Effector CD4-positive, alpha-beta T cell (primary cell): ENCODE data around the gene ZBTB22.

Experiments
- DNase-seq: peaks from one replicate; pipeline ENCODE4 v3.0.0-alpha.2; 2020

ZBTB22 gene

DNA sequence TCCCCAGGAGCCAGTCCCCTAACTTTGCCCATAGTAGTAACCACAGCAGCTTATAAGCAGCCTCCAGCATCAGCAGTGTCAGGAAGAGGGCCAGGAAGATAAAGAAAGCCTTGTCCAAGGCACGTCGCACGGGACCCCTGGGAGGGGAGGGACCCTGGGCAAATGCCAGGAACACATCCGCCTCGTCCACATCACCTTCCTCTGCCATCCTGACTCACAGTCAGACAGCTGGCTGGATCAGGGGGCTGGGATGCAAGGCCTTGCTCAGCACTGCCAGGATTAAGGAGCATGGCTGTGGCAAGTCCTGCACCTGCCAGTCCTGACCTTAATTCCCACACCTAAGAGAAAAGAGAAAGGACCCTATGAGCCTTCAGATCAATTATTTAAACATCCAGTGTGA is 11.5 kb upstream of the ZBTB22 start:
- DNase-seq = no peak

DNA sequence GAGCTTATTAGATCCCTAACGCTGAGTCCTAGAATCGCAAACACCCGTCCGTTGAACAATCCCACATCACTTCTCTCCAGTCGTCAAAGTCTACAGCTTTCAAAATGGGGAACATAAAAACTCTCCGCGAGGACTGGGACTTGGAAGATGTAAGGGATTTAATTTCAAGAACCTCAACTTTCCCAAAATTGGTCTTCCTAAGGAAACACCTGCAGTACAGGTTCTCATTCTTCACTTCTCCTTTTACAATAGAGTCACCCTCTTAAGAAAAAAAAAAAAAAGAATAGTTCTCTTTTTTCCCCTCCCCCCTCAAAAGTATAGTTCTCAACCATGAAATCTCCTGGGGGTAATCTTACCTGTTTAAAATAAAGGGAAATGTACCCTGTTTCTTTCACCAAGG is 6.6 kb upstream of the ZBTB22 start:
- DNase-seq = no peak

DNA sequence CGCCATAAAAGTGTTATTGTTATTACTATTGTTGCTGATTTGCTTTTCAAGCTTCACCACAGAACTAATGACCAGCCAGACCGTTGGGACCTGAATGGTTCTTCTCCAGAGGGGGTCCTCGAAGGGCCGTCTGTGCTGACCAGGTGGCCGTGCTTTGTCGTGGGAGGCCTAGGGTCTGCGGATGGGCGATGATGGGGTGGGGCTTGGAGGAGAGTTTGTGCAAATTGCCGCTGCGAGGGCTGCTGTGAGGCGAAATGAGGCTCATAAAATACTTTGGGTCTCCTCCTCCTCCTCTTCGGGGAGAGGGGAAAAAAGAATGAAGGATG is 6.0 kb upstream of the ZBTB22 start:
- DNase-seq = no peak

DNA sequence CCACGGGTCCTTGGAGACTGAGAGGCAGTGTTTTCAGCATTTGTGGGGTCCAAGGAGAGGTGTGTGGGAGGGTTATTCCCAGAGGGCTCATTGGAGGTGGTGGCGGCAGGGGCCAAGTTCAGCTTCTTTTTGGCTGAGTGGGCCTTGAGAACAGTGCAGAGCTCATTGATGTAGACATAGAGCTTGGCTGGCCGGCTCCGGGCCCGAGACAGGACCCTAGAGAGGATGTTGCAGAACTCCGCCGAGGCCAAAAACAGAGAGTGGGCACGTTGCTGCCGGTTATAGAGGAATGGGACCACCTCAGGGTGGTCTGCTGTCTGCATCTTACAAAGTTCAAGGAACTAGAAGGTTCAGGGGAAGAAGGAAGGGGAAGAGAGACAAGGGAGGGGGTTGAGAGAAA is 3.7 kb upstream of the ZBTB22 start:
- no peak for DNase-seq

DNA sequence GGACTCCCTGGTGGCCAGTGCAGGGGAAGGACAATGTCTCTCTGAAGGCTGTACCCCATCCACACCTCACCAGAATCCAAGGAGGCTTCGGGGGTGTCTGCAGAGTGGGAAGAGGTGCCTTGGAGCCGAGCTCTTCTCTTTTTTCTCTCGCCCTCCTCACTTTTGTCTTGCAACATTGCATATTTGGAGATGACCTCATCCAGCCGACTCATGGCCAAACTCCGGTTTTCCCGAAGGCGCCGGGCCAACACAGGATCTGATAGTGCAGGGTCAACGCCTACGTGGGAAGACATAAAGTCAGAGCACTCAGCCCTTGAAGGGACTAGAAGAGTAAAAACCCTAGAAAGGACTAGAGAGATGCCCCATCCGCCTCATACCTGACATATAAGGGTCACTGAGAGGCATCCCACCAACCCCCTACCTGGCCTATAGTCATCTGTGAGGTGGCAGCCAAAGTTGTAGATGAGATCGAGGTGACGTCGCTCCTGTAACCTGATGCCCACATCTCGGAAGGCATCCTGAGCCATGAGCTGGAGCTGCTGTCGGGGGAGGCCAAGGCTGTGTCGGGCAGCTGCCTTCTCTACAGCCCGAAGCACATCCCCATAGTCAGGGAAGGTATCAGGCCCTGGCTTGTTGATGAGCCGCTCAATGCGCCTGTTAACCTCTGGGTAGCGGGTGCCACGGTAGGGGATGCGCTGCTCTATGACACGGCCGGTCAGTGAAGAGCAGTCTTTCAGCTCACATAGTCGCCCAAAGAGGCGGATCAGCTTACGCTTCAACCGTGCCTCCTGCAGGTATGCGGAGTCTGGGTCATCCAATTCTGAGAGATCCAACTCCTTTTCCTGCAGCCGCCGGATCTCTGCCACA is 3.0 kb upstream of the ZBTB22 start:
- no peak for DNase-seq

DNA sequence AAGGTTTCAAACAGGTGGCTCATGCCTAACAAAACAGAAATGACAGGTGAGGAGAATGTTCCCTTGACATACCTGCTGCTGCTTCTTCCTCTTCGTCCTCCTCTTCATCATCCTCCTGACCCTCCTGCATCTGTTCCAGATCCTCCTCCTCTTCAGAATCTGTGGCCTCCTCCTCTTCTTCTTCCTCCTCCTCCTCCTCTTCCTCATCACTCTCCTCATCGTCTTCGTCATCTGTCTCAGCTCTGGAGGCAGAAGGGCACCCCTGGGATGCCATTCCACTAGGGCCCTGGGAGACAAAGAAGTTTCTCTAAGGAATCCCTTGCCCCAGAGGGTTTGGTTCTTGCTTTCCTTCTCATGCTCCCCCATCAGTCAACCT is 2.4 kb upstream of the ZBTB22 start:
- no peak for DNase-seq

DNA sequence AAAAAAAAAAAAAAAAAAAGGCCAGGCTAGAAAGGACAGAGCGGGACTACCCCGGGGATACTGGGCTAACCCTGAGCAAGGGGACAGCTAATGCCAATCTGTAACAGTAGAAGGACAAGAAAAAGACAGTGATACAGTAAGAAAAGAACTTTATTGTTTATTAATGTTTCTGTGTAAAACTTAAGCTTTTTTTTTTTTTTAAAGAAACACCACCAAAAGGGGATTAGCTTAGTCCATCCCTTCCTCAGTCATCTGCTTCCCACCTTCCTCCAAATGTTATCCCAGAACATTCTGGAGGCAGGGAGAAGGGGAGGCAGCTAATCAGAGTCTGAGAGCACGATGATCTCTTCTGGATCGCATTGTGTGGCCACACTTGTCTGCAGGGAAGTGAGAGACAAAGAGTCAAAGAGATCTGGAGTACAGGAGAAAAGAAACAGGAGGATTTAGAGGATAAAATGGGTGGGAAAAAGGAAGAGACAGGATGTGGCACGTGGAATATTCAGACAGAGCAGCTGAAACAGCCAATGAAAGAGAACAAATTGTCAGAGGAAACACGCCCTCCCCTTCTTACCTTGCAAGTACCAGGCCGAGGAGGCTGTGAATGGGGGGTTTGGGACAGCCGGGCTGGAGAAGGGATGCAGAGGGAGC is 1.0 kb upstream of the ZBTB22 start:
- no peak for DNase-seq

DNA sequence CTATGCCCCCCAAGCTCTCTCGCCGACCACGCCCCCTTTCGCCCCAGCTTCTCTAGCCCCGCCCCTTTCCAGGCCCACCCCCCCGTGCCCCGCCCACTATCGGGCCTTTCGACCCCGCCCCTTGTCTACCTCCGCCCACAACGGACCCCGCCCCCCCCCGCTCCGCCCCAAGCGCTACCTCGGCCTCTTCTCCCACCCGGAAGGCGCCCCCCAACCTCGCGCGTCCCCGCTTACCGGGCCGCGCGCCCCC is 200 bp downstream of the ZBTB22 start:
- DNase-seq = no peak

DNA sequence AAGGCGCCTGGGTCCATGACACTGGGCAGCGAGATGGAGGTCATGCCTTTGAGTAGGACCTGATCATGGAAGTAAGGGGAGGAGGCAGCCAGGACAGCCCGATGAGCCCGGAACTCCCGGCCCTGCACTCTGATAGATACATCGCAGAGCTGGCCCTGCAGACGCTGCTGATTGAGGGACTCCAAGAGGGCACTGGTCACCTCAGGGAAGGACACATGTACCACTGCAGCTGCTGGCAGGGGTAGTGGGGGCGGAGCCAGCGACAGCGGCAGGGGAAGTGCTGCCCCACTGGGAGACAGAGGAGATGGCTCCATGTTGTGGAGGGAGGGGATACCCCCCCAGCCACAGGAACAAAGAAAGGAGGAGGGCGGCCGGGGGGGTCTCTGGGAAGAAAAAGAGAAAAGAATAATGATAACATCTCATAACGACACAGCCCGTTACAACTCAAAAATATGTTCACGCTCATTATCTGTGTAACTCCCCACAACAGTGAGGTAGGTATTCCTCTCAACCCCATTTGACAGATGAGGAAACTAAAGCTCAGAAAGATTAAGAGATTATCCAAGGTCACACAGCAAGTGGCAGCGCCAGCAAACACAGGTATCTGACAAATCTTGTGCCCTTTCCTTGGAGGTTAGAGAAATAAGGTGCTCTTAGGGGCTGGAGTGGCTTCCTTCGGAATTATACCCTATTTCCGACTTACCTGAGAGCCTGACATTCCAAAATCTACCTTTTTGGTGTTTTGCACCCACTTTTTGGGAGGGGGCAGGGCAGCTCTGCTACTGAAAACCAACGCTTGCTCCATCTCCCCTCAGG is 733 bp downstream of the ZBTB22 start:
- DNase-seq = no peak

DNA sequence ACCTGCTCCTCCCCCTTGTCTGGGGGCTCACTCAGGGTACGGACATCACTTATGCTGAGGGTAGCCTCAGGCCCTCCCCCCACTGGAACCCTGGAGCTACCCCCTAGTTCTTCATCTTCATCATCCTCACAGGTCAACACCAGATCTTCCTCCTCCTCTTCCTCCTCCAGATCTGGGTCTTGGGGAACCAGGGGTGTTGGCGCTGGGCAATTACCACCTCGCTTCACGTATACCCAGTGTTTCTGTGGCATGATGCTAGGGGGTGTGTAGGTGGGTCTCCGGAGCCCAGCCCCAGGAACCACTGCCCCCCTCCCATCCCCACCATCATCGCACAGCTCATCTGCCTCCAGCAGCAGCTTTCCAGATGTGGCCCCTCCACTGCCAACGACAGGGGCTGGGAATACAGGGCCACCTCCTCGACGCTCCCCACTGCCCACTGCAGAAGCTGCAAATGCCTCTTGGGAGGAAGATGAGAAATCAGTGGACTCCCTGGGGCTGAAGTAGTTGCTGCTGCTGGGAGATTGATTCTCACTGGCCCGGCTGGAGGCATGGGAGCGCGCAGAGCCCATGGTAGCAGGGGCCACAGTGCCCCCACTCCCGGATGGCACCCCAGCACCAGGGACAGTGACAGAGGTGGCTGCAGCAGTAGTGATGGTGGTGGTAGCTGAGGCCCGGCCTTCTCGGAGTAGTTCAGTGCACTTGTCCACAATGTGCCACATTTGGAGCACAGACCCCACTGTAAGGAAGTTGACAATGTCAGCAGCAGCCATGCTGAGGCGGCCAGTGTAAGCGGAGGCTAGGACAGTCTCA is 1.5 kb downstream of the ZBTB22 start:
- DNase-seq = no peak

DNA sequence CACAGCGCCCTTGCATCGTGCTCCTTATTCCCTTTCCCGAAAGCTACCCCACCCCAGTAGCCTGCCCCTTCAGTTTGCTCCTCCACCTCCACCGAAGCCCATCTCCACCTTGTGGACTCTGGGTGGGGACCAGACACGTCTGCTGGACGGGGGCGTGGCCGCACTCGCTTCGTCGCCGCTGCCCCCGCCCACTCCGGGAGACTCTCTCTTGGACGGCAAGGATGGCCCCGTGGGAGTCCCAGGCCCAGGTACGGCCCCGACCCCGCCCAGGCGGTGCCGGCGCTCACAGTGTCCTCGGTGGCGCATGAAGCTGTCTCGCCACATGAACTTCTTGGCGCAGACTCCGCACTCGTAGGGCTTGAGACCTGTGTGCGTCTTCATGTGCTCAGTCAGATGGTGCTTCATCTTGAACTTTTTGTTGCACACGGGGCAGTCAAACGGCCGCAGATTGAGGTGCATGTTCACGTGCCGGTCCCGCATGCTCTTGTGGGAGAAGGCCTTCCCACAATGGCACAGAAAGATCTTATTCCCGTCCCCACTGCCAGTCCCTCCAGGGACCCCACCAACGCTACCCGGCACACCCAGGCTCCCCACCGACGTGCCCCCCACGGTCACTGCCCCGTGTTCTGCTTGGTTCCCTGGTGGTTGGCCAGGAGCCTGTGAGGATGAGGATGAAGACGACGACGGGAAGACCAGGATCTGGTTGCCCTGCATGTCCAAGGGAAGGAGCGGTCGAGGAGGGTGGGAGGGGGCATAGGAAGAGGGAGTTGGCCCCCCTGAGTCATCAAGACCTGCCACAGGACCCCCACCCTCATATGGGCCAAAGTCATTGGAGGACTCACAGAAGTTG is 2.4 kb downstream of the ZBTB22 start:
- no peak for DNase-seq

DNA sequence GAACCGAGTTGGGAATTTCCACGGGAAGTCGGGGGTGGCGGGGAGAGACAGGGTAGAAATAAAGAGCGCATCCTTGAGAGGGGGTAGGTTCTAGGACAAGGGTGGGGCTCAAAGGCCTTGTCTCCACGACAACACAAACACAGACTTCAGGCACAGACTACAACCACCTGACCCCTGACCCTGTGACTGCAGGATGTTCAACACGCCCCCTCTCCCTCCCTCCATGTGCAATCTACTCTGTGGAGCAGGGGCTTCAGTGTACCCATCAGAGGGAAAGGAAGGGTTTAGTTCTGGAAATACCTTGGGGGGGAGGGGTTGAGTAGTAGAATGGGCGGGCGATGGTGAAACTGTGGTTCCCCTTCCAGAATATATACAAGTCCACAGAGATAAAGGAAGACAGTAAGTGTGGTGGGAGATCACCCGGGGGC is 3.0 kb downstream of the ZBTB22 start:
- DNase-seq = peak; percentile 73

DNA sequence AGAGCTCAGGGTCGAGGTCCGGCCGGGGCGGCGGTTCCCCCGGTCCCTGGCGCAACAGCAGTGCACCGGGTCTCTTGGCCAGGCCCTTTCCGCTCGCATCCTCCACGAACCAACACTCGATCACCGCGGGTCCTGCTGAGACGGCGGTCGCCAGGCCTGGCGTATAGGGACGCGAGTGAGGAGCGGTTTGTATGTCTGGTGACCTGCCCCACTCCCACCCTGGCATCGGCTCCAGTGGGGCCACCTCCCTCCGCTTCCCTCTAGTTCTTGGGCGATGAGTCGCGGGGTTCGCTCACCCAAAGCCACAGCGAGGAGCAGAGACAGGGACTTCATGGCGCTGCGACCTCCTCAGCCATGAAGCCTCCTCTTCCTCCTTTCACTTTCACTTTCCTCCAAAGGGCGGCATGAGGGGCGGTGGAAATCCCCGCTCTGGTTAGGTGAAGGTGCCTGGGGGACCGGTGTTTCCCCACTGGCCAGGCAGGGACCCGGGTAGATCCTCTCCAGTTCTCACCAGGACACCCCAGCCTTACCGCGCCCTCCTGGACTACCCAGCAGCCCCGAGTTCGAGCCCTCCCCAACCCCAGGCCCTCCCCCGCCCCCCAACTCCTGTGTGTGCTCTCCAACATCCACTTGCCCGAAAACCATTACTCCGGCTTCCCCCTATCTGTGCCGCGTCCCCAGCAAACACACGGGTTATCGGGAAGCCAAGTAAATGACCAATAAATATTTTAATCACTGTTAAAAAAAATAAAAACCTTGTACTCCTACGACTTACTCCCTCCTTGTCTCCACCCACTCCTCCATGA is 3.6 kb downstream of the ZBTB22 start, which contains the start of gene TAPBP:
Gene TAPBP, minus strand, starts transcription at position 370 of the 806 bp plus-strand sequence. Its CDS starts 37 bp downstream, at position 333.
- DNase-seq = peak; percentile 84

DNA sequence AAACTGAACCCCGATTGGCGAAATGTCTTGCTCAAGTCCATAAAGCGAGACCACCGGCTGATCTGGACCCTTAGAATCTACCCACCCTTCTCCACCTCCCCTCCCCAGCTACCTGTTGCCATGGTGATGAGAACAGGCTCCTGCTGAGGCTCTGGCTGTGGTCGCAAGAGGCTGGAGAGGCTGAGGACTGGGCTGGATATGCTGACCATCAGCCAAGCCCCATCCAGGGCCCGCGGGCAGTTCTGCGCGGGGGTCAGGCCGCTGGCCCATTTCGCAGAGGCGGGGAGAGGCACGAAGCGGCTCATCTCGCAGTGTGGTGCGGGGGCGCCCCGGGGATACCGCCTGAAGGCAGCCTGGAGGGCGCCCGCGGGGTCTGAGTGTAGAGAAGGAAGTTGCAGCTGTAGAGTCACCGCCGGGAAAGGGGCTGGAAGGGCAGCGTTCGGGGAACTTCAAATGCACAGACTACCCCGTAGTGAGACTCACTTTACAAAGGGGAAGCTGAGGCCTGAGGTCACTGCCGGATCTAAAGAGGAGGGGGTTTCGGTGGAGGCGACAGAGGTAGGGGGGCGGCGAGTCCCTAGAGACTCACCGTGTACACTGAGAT is 4.3 kb downstream of the ZBTB22 start:
- DNase-seq = peak; percentile 25

DNA sequence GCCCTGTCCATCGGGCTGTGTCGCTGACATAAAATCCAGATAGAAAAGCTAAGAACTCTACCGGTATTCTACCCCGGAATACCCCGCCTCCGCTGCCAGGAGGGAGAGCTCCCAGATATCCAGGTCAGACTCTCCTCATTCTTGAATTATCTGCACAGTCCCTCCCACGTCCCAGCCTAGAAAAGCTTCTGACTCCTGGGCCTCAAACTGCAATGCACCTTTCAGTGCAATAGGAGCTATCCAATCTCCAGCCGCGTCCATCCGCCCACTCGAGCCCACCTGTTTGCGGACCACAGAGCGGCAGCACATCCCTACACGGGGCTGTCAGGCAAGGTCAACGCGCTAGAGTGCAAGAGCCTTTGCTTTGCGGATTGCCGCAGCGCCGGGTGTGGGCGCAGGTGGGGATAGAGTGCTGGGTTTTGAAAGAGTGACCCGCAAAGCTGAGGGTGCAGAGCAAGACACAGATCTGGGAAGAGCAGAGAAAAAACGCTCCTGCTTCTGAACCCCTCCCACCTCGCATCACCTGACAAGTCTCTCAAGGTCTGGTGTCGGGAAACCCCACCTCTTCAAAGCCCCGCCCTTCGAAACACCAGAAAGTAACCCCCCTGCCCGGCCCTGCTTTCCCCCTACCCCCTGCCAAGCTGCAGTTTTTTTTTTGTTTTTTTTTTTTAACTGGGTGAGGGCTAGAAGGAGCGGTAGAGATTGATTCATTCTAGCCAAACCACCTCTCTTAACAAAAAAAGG is 5.0 kb downstream of the ZBTB22 start:
- DNase-seq = peak; percentile 83

DNA sequence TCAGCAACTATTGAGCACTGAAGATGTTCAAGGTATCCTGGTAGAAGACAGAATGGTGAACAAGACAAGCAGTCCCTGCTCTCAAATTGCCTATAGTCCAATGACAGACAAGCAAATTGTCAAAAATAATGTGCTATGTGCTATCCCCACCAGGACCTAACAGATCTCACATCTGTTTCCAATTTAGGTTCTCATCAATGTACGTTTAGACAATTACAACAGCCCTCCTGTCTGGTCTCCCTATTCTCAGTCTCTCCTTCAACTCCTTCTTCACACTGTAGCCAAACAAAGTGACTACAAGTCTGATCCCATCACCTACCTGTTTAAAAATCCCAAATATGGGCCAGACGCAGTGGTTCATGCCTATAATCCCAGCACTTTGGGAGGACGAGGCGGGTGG is 11.2 kb downstream of the ZBTB22 start:
- DNase-seq = no peak

DNA sequence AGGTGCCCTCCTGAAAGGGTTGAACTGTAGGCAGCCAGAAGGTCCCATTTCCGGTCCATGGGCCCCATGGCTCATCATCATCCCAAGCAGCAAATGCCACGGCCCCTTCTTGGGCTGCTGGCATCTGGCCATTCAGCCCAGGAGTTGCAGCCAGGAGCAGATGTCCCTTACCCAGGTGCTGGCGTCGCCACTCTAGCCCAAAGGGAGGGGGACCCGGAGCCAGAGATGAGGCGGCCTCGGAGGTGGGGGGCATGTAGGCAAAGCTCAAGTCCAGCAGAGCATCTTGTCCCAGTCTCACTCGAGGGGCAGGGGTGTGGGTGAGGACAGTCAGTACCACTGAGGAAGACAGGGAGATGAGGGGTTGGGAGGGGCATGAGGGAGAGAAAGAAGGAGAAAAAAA is 12.5 kb downstream of the ZBTB22 start:
- DNase-seq = no peak

DNA sequence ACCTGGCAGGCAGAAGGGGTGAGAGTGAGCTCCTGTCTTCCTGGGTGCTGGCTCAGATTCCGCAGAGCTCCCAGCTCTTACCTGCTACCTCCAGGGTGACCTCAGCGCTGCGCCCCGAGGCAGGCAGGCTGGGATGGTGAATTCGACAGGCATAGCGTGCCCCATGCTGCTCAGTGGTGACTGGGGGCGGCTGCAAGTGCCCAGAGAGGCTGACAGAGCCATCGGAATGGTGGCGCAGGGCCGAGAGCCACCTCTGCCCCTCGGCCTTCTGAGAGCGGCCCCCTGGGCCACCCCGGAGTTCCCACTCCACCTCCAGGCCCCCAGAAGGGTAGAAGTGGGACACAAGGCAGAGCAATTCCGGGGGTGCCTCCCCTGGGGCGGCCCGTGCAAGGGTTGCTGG is 13.3 kb downstream of the ZBTB22 start:
- DNase-seq = no peak

DNA sequence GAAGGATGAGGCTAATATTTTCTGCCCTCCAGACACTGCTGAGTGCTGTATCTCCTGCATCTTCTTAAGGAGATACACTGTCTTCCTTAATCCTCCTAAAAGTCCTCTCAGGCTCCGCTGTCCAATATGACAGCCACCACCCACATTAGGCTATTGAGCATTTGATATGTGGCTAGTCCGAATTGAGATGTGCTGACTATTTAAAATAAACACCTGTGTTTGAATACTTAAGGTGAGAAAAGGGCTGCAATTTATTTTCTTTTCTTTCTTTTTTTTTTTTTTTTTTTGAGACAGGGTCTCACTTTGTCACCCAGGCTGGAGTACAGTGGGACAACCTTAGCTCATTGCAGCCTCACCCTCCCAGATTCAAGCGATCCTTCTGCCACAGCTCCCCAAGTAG is 15.7 kb downstream of the ZBTB22 start:
- DNase-seq = no peak
